Panc1 (cell line): ENCODE results near the gene PPP1R14C. TPM values are rescaled to one million over a fixed set of nuclear protein-coding genes. Genes with fewer than 3 reads are reported as not detected.

Experiments used
- ATAC-seq: fragments of 200-7000 bp; cut with Tn5 transposase; 2 replicates; pipeline ENCODE4 v1.9.1; 2020; ENCODE audit warnings: mild to moderate bottlenecking, moderate library complexity
- BruUV-seq: library from RNA; stranded (reverse); fragments of 400-500 nt; replicated peaks from 2 replicates; lab custom pipeline; 2021; lab: Mats Ljungman, UMichigan
- CTCF ChIA-PET: fragments of 300-600 bp; sonication (Branson Sonifier 250); formaldehyde crosslinking; loops from one replicate; lab custom pipeline; 2022; ENCODE audit warnings: antibody characterized with exemption; lab: Charles Lee
- POLR2A ChIA-PET: fragments of 300-600 bp; sonication (Branson Sonifier 250); formaldehyde crosslinking; loops from one replicate; lab custom pipeline; 2022; ENCODE audit warnings: antibody characterized with exemption; lab: Charles Lee
- DNase-seq: peaks from one replicate; pipeline ENCODE4 v3.0.0-alpha.2; 2010; ENCODE audit warnings: low read depth, low spot score
- H3K27ac ChIP-seq: 2 replicates; pipeline ENCODE4 v1.5.1; 2011; ENCODE audit warnings: mild to moderate bottlenecking, low read length, inconsistent platforms
- H3K27me3 ChIP-seq: fragments of 200-500 bp; sonication (Bioruptor generic); 2 replicates; pipeline ENCODE4 v1.6.0; 2014; ENCODE audit warnings: low read length, inconsistent platforms; ENCODE audit not compliant: control insufficient read depth, insufficient read depth
- H3K36me3 ChIP-seq: fragments of 200-500 bp; sonication (Bioruptor generic); 2 replicates; pipeline ENCODE4 v1.5.1; 2014; ENCODE audit warnings: inconsistent platforms, mild to moderate bottlenecking, low read length, moderate library complexity; ENCODE audit not compliant: control insufficient read depth, insufficient read depth
- H3K4me1 ChIP-seq: 2 replicates; pipeline ENCODE4 v1.5.1; 2011; ENCODE audit warnings: inconsistent platforms, mild to moderate bottlenecking, low read length, moderate library complexity; ENCODE audit not compliant: control insufficient read depth, insufficient read depth
- H3K4me3 ChIP-seq, 2 experiments: 2 replicates each; pipeline ENCODE4 v1.5.1; 2011 to 2012; ENCODE audit warnings: low read depth in 2 of 2, low read length in 2 of 2, mild to moderate bottlenecking in 2 of 2, inconsistent platforms in 1 of 2, moderate library complexity in 1 of 2
- H3K9me3 ChIP-seq: fragments of 200-500 bp; sonication (Bioruptor generic); 2 replicates; pipeline ENCODE4 v1.5.1; 2014; ENCODE audit warnings: low read depth, mild to moderate bottlenecking, inconsistent platforms, low read length, moderate library complexity; ENCODE audit not compliant: control insufficient read depth, insufficient read depth
- CTCF ChIP-seq: fragments of 450-650 bp; IDR thresholded peaks from 2 replicates; pipeline ENCODE4 v1.5.1; 2017; ENCODE audit warnings: mild to moderate bottlenecking
- POLR2AphosphoS5 ChIP-seq: IDR thresholded peaks from 2 replicates; pipeline ENCODE4 v1.6.1; 2012; ENCODE audit warnings: mild to moderate bottlenecking, low read depth, low read length, moderate library complexity
- REST ChIP-seq, 2 experiments: IDR thresholded peaks; 2 replicates each; pipeline ENCODE4 v1.6.1; 2011 to 2012; ENCODE audit warnings: low read depth in 2 of 2, control low read depth in 1 of 2, low read length in 1 of 2, mild to moderate bottlenecking in 1 of 2, moderate library complexity in 1 of 2; ENCODE audit not compliant: insufficient read depth in 1 of 2
- SIN3A ChIP-seq: IDR thresholded peaks from 2 replicates; pipeline ENCODE4 v1.6.1; 2012; ENCODE audit warnings: low read depth, mild to moderate bottlenecking, low read length, moderate library complexity, borderline replicate concordance; ENCODE audit not compliant: insufficient read depth
- TCF7L2 ChIP-seq: IDR thresholded peaks from 2 replicates; pipeline ENCODE4 v1.6.1; 2011; ENCODE audit warnings: mild to moderate bottlenecking, low read depth, low read length, inconsistent platforms
- in situ Hi-C: cut with HindIII; loops from 2 replicates; pipeline ENCODE4 v1.10.0; 2016; ENCODE audit warnings: low sequenced_read_pairs, low pct_unique_long_range_greater_than_20kb
- intact Hi-C: fragments of 100-400 bp; cut with micrococcal nuclease; formaldehyde crosslinking; loops from one replicate; pipeline ENCODE4 v1.10.0; 2022; ENCODE audit not compliant: unreplicated experiment
- total RNA-seq: library from RNA; stranded (reverse); gene quantifications from one replicate; pipeline ENCODE4 v1.2.1, GENCODE V29; 2021; ENCODE audit not compliant: unreplicated experiment

Gene PPP1R14C
- total RNA-seq, 1 experiment from 2014 or later: not detected

DNA sequence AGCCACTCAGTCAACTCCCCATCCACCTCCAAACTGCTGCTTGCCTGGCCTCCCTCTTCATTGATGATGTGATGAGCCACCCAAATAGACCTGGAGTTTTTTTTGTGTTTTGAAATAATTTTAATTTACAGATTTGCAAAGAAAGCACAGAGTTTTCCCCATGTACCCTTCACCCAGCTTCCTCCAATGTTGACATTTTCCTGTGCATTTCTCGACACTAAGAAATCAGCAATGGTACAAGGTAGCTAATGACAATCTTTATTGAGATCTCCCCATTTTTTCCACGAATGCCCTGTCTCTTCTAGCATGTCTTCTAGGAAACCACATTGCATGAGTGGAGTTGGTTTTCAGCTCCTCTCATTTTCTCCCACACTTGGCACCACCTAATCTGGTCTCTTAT lies 30.1 kb downstream of the PPP1R14C start:
- no TSS peak for BruUV-seq
- POLR2A ChIA-PET: no interaction called here
- CTCF ChIA-PET: no interaction called here
- ATAC-seq (no peak), DNase-seq (no peak)
- in situ Hi-C loops (no loop called here), intact Hi-C loops (no loop called here)
- H3K4me1 ChIP-seq: no peaks in the 10 kb centered on the region
- no peaks in the 10 kb centered on the region for H3K9me3 ChIP-seq
- H3K36me3 ChIP-seq: no peaks in the 10 kb centered on the region
- H3K27ac ChIP-seq: no peak overlapping the region
- TF ChIP-seq REST (IDR thresholded peaks at IDR 0.05; ENCODE audit: insufficient read depth in 1 of 2, low read depth in 2 of 2, low read length in 1 of 2) (no peak), TCF7L2 (no peak), CTCF (no peak), POLR2AphosphoS5 (no peak), SIN3A (no peak)
- no peak overlapping the region for H3K4me3 ChIP-seq
- no peaks in the 10 kb centered on the region for H3K27me3 ChIP-seq

DNA sequence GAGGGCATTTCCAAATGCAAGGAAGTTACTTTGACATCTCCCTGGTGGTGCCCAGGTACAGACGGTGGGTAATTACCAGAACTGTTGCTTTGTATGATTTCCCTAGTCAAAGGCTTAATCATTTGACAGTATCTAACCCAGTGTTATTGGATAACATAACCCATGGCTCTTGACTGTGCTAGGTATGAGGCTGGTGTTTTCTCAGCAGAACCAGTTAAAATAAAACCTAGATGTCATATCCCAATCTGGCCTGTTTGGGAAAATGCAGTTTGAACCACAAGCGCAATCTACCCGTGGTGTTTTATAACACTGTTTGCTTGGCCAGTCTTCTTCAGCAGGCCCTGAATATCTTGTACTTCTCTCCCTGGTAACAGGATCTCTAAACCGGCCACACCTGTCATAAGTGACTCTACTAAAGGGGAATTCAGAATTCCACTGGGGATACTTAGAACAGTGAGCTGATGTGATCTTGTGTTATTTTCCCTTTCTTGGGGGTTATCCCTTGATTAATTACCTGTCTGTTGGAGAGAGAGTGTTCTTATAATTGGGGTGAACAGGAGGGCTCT lies 32.8 kb downstream of the PPP1R14C start:
- intact Hi-C loops (no loop called here), in situ Hi-C loops (no loop called here)
- Histone ChIP-seq H3K4me1 (no peaks in the 10 kb centered on the region), H3K9me3 (no peaks in the 10 kb centered on the region), H3K27me3 (no peaks in the 10 kb centered on the region), H3K36me3 (no peaks in the 10 kb centered on the region), H3K4me3 (no peak overlapping the region), H3K27ac (no peak overlapping the region)
- TF ChIP-seq POLR2AphosphoS5: no peak
- TF ChIP-seq REST (IDR thresholded peaks at IDR 0.05; ENCODE audit: insufficient read depth in 1 of 2, low read depth in 2 of 2, low read length in 1 of 2): no peak
- TF ChIP-seq CTCF: no peak
- BruUV-seq: no TSS peak
- ChIA-PET POLR2A (no interaction called here), CTCF (no interaction called here)
- DNase-seq (no peak), ATAC-seq (no peak)
